ENCODE data around the gene LIPI. TPM values are rescaled to one million over a fixed set of nuclear protein-coding genes. Genes with fewer than 3 reads are reported as not detected.

The LIPI gene
- total and polyA plus RNA-seq, 4 donors, result 0.18 to 0.25 TPM; not detected in 2

DNA sequence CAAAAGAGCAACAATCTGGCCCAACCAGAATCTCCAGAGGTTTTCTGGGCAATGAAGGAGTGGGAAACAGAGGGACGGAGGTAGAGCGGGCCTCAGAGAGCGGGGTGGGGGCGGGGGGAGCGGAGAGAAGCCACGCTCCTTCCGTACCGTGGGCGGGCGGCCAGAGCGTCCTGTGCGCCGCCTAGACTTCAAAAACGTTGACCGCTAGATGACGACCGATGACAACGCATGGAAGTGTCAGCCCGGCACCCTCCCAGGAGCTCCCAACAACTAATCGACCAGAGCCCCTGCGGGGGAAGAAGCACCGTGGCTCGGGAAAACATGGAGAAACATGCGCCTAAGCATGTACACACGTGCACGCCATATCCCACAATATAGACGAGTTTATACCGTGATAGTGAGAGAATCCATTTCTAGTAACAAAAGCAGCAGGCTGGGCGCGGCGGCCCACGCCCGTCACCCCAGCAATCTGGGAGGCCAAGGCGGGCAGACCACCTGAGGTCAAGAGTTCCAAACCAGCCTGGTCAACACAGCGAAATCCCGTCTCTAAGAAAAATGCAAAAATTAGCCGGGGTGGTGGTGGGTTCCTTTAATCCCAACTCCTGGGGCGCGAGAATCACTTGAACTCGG is 131.9 kb downstream of the LIPI start:
- Histone ChIP-seq H3K27me3 (ENCODE audit: control insufficient read depth, insufficient read depth, low read length) (no peaks in the 10 kb centered on the region), H3K4me3 (ENCODE audit: low read depth, low read length) (no peak overlapping the region), H3K9me3 (ENCODE audit: control insufficient read depth, insufficient read depth, low read length) (peaks cover 1% of the 10 kb centered on the region), H3K27ac (ENCODE audit: low read depth, low read length) (no peak overlapping the region), H3K36me3 (ENCODE audit: control insufficient read depth, insufficient read depth, low read length) (peaks cover 6% of the 10 kb centered on the region), H3K4me1 (ENCODE audit: control insufficient read depth, insufficient read depth, low read length) (no peaks in the 10 kb centered on the region)
- DNase-seq (ENCODE audit: low read depth in 4 of 6, low spot score in 6 of 6), result no peak
- WGBS (ENCODE audit: insufficient coverage), result 99% methylated on average over 34 of the region's 40 CpGs

DNA sequence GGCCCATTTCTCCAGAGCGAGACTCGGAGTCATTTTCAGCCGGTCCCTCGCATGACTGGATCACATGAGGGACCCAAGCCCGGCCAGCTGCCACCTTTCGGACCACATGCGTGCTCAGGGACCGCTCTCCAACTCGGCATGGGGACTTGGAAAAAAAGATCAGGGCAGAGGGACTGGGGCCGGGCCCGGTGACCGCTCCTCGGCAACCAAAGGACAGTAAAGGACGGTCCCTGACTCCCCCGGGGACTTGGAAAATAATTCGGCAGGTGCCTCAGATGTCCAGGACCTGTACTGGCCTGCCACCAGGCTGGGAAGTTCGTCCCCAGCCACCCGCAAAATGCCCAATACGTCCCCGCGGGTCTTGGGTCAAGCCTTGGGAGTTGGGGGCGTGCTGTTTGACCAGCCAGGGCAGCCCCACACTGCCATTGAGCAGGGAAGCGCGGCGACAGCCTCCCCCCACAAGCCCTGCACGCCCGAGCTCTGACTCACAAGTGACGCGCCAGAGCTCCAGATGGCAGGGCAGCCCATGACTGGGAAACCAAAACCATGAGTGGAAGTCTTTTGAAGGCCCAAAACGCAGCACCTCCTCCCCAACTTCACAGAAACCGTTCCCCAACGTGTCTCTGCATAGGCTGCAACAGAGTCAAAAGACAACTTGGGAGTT is 134.5 kb downstream of the LIPI start:
- peaks cover 1% of the 10 kb centered on the region for H3K9me3 ChIP-seq (ENCODE audit: control insufficient read depth, insufficient read depth, low read length)
- no peaks in the 10 kb centered on the region for H3K4me1 ChIP-seq (ENCODE audit: control insufficient read depth, insufficient read depth, low read length)
- no peaks in the 10 kb centered on the region for H3K27me3 ChIP-seq (ENCODE audit: control insufficient read depth, insufficient read depth, low read length)
- 91% methylated on average over 28 of the region's 32 CpGs for WGBS (ENCODE audit: insufficient coverage)
- no peak overlapping the region for H3K4me3 ChIP-seq (ENCODE audit: low read depth, low read length)
- H3K27ac ChIP-seq (ENCODE audit: low read depth, low read length), result no peak overlapping the region
- H3K36me3 ChIP-seq (ENCODE audit: control insufficient read depth, insufficient read depth, low read length), result peaks cover 27% of the 10 kb centered on the region
- no peak for DNase-seq (ENCODE audit: low read depth in 4 of 6, low spot score in 6 of 6)

GRCh38 chr21:14075346-14076142 is 135.2 kb downstream of the LIPI start:
- peaks cover 1% of the 10 kb centered on the region for H3K9me3 ChIP-seq (ENCODE audit: control insufficient read depth, insufficient read depth, low read length)
- WGBS (ENCODE audit: insufficient coverage), result 99% methylated on average over 32 of the region's 32 CpGs
- no peak overlapping the region for H3K4me3 ChIP-seq (ENCODE audit: low read depth, low read length)
- DNase-seq (ENCODE audit: low read depth in 4 of 6, low spot score in 6 of 6), result no peak
- no peaks in the 10 kb centered on the region for H3K4me1 ChIP-seq (ENCODE audit: control insufficient read depth, insufficient read depth, low read length)
- H3K27ac ChIP-seq (ENCODE audit: low read depth, low read length), result no peak overlapping the region
- H3K27me3 ChIP-seq (ENCODE audit: control insufficient read depth, insufficient read depth, low read length), result no peaks in the 10 kb centered on the region
- peaks cover 35% of the 10 kb centered on the region for H3K36me3 ChIP-seq (ENCODE audit: control insufficient read depth, insufficient read depth, low read length)

DNA sequence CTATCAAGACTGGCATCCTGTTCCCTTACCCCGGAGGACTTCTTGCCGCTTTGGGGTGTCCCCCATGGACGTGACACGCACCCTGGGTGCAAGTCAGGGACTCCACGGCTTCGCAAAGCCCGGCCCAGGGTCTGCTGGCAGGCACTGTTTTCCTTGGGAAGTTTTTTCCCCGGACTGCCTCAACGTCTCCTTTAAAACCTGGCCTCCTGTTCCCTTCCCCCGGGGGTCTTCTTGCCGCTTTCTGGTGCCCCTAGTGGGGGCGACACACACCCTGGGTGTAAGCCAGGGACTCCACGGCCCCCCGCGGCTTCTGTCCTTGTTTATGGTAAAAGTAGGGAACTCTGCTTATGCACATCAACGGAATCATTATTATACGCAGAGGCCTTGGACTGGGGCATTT is 136.6 kb downstream of the LIPI start:
- peaks cover 40% of the 10 kb centered on the region for H3K36me3 ChIP-seq (ENCODE audit: control insufficient read depth, insufficient read depth, low read length)
- DNase-seq (ENCODE audit: low read depth in 4 of 6, low spot score in 6 of 6), result no peak
- no peak overlapping the region for H3K27ac ChIP-seq (ENCODE audit: low read depth, low read length)
- WGBS (ENCODE audit: insufficient coverage), result 97% methylated on average over 14 of the region's 17 CpGs
- H3K9me3 ChIP-seq (ENCODE audit: control insufficient read depth, insufficient read depth, low read length), result peaks cover 1% of the 10 kb centered on the region
- no peak overlapping the region for H3K4me3 ChIP-seq (ENCODE audit: low read depth, low read length)
- H3K4me1 ChIP-seq (ENCODE audit: control insufficient read depth, insufficient read depth, low read length), result no peaks in the 10 kb centered on the region
- H3K27me3 ChIP-seq (ENCODE audit: control insufficient read depth, insufficient read depth, low read length), result no peaks in the 10 kb centered on the region

- H3K36me3 ChIP-seq (ENCODE audit: control insufficient read depth, insufficient read depth, low read length), result peaks cover 40% of the 10 kb centered on the region
- no peak overlapping the region for H3K4me3 ChIP-seq (ENCODE audit: low read depth, low read length)
- no peaks in the 10 kb centered on the region for H3K4me1 ChIP-seq (ENCODE audit: control insufficient read depth, insufficient read depth, low read length)
- DNase-seq (ENCODE audit: low read depth in 4 of 6, low spot score in 6 of 6), result no peak
- H3K9me3 ChIP-seq (ENCODE audit: control insufficient read depth, insufficient read depth, low read length), result peaks cover 1% of the 10 kb centered on the region
- no peaks in the 10 kb centered on the region for H3K27me3 ChIP-seq (ENCODE audit: control insufficient read depth, insufficient read depth, low read length)
- 94% methylated on average over 16 of the region's 16 CpGs for WGBS (ENCODE audit: insufficient coverage)
- H3K27ac ChIP-seq (ENCODE audit: low read depth, low read length), result no peak overlapping the region
Observed at GRCh38 chr21:14073615-14074014, 137.1 kb downstream of the LIPI start.

DNA sequence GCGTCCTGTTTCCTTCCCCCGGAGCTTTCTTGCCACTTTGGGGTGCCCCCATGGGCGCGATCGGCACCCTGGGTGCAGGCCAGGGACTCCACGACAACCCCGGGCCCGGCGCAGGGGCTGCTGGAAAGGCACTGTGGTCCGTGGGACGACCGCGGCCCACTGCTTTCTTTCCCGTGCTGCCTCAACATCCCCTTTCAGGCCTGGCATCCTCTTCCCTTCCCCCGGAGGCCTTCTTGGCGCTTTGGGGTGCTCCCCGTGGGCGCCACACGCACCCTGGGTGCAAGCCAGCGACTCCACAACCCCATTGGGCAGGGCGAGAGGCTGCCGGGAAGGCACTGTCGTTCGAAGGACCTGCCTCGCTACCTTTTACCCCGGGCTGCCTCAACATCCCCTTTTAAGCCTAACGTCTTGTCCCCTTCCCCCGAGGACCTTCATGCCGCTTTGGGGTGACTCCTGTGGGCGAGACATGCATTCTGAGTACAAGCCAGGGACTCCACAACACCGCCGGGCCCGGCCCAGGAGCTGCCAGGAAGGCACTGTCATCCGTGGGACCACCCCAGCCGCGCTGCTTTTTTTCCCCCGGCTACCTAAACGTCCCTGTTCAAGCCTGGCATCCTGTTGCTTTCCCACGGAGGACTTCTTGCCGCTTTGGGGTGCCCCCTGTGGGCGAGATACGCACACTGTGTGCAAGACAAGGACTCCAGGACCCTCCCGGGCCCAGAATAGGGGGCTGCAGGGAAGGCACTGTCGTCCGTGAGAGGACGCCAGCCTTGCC is 137.8 kb downstream of the LIPI start:
- no peak for DNase-seq (ENCODE audit: low read depth in 4 of 6, low spot score in 6 of 6)
- Histone ChIP-seq H3K36me3 (ENCODE audit: control insufficient read depth, insufficient read depth, low read length) (peaks cover 40% of the 10 kb centered on the region), H3K4me3 (ENCODE audit: low read depth, low read length) (no peak overlapping the region), H3K4me1 (ENCODE audit: control insufficient read depth, insufficient read depth, low read length) (no peaks in the 10 kb centered on the region), H3K27me3 (ENCODE audit: control insufficient read depth, insufficient read depth, low read length) (no peaks in the 10 kb centered on the region), H3K27ac (ENCODE audit: low read depth, low read length) (no peak overlapping the region), H3K9me3 (ENCODE audit: control insufficient read depth, insufficient read depth, low read length) (no peaks in the 10 kb centered on the region)
- WGBS (ENCODE audit: insufficient coverage), result 97% methylated on average over 44 of the region's 46 CpGs

GRCh38 chr21:14071902-14072734 is 138.6 kb downstream of the LIPI start:
- 98% methylated on average over 43 of the region's 44 CpGs for WGBS (ENCODE audit: insufficient coverage)
- no peak overlapping the region for H3K27ac ChIP-seq (ENCODE audit: low read depth, low read length)
- no peak overlapping the region for H3K4me3 ChIP-seq (ENCODE audit: low read depth, low read length)
- peaks cover 40% of the 10 kb centered on the region for H3K36me3 ChIP-seq (ENCODE audit: control insufficient read depth, insufficient read depth, low read length)
- H3K4me1 ChIP-seq (ENCODE audit: control insufficient read depth, insufficient read depth, low read length), result no peaks in the 10 kb centered on the region
- H3K27me3 ChIP-seq (ENCODE audit: control insufficient read depth, insufficient read depth, low read length), result no peaks in the 10 kb centered on the region
- no peak for DNase-seq (ENCODE audit: low read depth in 4 of 6, low spot score in 6 of 6)
- no peaks in the 10 kb centered on the region for H3K9me3 ChIP-seq (ENCODE audit: control insufficient read depth, insufficient read depth, low read length)

DNA sequence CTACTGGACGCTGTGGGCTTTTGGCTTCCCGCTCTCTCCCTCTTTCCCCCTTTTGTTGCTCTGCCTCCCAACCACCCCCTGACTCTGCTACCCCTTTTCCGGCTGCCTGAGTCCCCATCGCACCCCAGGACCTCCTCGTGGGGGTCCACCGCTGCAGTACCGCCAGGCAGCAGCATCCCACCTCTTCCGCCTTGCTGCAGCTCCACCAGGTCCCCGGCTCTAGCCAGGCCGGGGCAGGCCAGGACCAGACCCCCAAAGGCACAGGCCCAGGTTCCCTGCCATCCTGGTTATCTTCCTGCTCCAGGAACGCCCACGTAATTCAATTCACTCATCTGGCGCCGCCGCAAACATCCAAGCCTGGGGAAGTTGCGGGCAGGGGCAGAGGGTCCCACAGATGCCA is 139.8 kb downstream of the LIPI start:
- Histone ChIP-seq H3K36me3 (ENCODE audit: control insufficient read depth, insufficient read depth, low read length) (peaks cover 40% of the 10 kb centered on the region), H3K27me3 (ENCODE audit: control insufficient read depth, insufficient read depth, low read length) (no peaks in the 10 kb centered on the region), H3K9me3 (ENCODE audit: control insufficient read depth, insufficient read depth, low read length) (no peaks in the 10 kb centered on the region), H3K27ac (ENCODE audit: low read depth, low read length) (no peak overlapping the region), H3K4me3 (ENCODE audit: low read depth, low read length) (no peak overlapping the region), H3K4me1 (ENCODE audit: control insufficient read depth, insufficient read depth, low read length) (no peaks in the 10 kb centered on the region)
- no peak for DNase-seq (ENCODE audit: low read depth in 4 of 6, low spot score in 6 of 6)
- 99% methylated on average over 16 of the region's 16 CpGs for WGBS (ENCODE audit: insufficient coverage)
